ENCODE measurements around the gene CARD14.

The CARD14 gene

DNA sequence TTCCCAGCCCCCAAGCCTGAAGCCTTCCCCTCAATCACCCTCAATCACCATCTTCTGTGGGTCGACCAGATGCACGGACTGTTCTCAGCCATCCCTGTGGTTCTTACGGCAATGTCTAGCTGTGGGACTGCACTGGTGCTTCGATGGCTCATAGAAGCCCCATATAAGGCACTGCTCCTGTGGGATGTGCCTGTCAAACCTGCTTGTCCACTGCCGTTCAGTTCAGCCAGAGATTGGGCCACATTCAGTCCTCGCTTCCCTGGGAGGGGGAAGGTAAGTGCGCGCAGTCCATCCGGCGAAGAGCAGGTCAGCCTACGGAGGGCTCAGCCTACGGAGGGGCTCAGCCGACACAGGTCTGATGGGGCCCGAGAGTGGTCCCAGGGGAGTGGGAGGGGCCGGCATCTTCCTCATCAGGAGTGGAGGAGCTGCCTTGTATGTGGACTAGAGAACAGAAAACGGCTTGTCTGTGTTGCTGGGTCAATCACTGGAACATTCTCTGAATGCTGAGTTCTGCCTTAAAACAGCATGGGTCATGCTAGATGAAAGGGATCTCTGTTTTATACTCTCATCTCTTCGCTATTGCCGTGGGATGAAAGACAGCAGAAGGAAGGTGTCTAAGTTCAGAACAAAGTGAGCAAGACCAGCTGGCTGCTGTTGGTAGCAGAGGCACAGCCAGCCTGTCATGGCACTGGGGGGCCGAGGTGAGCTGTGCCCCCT is at the start of gene CARD14:
CARD14 (plus strand) TSS at position 247 of the 717 bp plus-strand sequence. CDS start 11,409 bp downstream, outside the sequence.
- DNase-seq, result no peak
- intact Hi-C loops (cut with DNase I), result no loop called here

DNA sequence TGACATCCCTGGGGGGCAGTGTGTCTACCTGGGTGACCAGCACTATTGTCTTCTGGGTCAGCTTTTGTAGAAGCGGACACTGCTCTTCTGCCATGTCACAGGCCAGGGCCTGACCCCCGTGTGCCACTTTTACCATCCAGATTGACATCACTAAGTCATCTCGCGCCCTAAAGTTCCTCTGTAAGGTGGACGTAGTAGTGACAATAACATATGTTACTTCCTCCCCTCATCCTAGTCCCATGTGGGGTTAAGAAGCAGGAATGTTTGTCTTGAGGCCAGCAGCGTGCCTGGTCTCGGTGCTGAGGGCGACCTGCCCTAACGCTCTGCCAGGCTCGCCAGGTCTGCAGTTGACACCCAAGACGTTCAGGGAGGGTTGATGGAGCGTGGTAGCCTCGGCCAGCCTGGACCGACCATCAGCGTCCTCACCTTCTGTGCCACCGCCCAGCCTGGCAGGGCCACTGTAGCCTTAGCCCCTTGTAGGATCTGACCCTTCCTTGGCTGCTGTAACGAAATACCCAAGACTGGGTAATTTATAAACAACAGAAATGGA is 47.7 kb upstream of the CARD14 start:
- intact Hi-C loops (cut with DNase I), result no loop called here
- DNase-seq, result peak in 1 of 10 donors; percentile 82

DNA sequence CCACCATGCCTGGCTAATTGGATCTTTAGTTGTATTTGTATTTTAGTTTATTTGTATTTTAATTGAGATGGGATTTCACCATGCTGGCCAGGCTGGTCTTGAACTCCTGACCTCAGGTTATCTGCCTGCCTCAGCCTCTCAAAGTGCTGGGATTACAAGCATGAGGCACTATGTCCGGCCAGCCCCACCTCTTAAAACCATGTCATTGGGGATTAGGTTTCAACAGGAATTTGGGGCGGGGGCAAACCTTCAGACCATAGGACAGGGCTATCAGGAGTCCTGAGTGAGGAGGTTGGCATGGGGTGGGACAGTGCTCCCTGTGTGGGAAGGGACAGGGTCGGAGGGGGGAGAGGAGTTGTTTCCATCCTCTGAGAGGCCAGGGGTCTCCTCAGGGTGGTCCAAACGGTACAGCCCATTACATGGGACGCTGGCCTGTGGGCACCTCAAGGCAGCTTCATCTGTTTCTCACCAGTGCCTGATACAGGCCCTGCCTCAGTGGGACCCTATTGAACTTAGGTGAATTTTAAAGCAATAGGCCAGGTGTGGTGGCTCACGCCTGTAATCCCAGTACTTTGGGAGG is 46.8 kb upstream of the CARD14 start:
- DNase-seq, result peak in 1 of 10 donors; percentile 67
- intact Hi-C loops (cut with DNase I), result no loop called here

DNA sequence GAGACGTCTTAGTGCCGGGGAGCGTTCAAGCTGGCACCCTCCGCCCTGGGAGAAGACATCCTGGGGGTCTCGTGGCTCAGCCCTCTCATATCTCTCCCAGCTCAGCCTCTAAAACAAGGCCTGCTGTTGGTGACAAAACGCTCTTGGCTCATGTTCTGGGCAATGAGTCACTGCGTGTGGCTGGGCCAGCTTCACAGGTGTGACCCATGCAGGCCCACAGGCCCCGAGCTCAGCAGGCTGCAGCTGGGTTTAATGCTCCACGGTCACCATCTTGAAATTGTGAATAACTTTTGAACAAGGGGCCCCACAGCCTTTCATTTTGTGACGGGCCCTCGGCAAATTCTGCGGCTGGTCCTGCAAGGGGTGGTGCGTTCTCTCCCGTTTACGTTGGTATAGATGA is 46.0 kb upstream of the CARD14 start:
- intact Hi-C loops (cut with DNase I), result no loop called here
- DNase-seq, result peak in 2 of 10 donors; percentile 49 to 78

DNA sequence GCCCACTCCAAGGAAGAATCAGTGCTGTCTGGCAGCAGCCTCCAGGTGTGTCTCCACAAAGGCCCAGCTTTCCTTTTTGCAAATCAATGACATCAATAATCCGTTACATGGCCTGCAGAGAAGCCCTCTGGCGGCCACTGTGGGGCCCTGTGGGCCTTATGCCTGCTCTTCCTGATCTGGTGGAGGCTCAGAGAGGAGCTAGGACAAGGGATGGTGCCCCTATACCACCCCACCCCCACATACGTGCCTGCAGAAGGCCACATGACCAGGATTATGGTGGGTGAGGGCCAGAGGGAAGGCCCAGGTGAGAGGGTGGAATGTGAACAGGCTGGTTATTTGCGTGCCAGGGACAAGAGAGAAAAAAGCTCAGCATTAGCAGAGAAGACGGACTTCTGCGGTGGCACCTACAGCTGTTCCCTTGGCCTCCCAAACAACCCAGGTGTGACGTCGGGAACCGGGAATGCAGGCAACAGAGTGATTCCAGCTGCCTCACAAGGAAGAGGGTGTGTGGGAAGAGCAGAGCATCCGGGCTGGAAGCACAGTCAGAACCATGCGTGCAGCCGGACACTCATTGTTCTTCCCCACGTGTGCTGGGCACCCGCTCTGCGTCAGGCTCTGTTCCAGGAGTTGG is 45.4 kb upstream of the CARD14 start:
- peak in 2 of 10 donors; percentile 36 to 69 for DNase-seq
- intact Hi-C loops (cut with DNase I), result no loop called here

DNA sequence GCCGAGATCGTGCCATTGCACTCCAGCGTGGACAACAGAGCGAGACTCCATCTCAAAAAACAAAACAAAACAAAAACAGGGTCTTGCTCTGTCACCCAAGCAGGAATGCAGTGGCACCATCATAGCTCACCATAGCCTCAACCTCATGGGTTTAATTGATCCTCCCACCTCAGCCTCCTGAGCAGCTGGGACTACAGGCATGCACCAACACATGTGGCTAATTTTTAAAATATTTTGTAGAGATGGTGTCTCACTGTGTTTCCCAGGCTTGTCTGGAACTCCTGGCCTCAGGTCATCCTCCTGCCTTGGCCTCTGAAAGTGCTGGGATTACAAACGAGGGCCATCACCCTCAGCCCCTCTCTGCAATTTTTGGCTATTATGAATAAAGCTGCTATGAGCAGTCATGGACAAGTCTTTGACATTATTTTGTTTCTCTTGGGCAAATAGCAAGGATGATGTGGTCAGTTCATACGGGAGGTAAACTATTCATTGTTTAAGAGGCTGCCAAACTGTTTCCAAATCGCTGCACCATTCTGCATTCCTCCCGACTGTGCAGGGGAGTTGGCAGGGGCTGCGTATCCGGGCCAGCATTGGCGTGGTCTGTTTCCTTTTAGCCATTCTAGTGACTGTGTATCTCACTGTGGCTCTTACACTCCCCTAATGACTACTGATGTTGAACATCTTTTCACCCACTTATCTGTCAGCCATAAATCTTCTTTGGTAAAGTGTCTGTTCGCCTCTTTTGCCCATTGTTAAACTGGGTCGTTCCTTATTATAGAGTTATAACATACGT is 44.0 kb upstream of the CARD14 start:
- peak in 1 of 10 donors; percentile 6 for DNase-seq
- intact Hi-C loops (cut with DNase I), result no loop called here

DNA sequence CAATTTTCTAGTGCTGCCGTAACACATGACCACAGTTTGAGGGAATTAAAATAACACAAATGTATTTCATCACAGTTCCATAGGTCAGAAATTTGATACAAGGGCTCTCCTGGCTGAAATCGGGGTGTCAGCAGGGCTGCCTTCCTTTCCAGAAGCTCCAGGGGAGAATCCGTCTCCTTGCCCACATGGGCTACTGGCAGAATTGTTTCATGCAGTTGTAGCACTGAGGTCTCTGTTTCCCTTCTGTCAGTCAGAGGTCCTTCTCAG is 43.4 kb upstream of the CARD14 start:
- intact Hi-C loops (cut with DNase I), result no loop called here

DNA sequence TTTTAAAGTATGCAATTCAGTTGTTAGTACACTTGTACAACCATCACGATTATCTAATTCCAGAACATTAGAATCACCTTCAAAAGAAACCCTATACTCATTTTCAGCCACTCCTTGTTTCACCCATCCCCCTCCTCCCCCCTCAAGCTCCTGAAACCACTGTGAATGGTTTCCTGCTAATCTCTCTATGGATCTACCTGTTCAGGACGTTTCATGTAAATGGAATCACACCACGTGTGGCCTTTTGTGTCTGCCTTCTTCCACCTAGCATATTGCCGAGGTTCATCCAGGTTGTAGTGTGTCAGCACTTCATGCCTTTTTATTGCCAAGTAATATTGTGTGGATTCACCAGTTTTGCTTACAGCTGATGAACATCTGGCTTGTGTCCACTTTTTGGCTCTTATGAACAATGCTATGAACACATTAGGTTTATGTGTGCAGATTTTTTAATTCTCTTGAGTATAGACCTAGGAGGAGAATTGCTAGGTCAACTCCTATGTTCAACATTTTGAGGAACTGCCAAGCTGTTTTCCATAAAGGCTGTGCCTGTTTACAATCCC is 40.7 kb upstream of the CARD14 start:
- intact Hi-C loops (cut with DNase I), result no loop called here
- no peak for DNase-seq

More for the DNA sequence above, 43.4 kb upstream of the CARD14 start:
- DNase-seq, result no peak

DNA sequence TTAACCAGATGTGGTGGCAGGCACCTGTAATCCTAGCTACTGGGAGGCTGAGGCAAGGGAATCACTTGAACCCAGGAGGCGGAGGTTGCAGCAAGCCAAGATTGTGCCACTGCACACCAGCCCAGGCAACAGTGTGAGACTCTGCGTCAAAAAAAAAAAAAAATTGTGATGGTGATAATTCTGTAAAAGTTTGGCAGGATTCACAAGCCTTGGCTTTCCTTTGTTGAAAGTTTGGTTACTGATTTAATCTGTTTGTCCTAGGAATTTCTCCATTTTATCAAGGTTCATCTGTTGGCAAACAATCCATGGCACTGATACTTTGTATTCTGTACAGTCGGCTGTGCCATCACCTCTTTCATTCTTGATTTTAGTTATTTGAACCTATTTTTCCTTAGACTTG is 38.8 kb upstream of the CARD14 start:
- intact Hi-C loops (cut with DNase I), result no loop called here
- no peak for DNase-seq

DNA sequence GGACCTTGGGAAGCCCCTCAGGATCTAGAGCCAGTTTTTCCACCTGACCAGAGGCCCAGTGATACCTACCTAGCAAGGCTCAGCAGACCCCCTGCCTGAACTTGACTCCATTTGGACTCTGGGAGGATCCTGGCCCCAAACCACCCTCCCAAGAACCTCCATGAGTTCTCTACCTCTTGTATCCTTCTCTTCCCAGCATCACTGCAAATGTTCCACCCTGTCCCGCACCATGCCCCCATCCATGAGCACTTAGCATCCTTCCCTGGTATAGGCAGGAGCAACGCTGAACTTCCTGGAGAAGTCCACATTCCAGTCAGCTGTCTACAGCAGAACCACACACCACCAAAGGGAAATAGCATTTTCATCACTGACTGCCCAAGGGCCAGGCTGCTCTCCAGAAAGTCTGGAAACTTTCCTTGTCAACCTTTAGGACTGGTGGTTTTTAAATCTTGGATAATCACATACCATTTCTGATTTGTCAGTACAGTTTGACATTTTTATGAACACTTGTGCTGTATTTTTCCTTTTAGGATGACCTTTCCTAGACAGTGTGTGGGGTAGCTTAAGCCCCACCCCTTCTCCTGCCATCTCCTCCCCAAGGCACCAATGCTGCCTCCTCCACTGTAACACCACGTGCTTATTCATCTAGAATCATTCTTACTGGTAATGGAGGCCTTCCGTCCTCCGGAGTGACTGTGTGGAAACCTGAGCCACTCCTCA is 36.8 kb upstream of the CARD14 start:
- no peak for DNase-seq
- intact Hi-C loops (cut with DNase I), result no loop called here

DNA sequence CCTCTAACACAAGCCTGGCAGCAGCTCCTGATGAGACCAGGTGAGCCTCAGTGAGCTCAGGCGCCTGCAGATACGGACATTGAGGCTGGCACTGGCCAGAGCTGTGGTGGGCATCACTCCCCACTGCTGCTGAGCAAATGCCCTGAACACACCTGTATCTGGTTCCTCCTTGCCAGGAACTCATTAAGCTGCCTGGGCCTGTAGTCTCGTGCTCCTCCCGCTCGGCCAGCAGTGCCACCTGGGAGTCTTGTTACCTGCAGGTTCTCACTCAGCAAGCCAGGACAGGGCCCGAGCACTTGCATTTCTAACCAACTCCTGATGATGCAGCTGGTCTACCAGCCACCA is 36.2 kb upstream of the CARD14 start:
- intact Hi-C loops (cut with DNase I), result no loop called here

DNA sequence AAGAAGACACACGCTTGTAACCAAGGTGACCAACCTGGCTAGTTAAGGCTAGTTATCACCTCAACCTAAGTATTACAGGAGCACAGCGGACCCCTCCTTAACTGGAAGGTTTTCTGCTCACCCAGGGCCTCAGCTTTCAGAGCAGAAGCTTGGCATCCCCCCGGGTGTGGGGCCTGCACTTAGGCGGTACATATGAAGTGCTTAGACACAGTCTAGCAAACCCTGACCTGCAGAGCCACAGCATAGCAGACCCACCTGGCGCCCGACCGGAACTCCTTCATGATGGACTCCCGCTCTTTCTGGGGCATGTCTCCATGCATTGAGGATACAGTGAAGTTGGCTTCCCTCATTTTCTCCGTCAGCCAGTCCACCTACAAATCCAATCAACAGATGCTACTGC is 32.7 kb upstream of the CARD14 start:
- intact Hi-C loops (cut with DNase I), result no loop called here

More for the DNA sequence above, 36.2 kb upstream of the CARD14 start:
- peak in 1 of 10 donors; percentile 32 for DNase-seq

DNA sequence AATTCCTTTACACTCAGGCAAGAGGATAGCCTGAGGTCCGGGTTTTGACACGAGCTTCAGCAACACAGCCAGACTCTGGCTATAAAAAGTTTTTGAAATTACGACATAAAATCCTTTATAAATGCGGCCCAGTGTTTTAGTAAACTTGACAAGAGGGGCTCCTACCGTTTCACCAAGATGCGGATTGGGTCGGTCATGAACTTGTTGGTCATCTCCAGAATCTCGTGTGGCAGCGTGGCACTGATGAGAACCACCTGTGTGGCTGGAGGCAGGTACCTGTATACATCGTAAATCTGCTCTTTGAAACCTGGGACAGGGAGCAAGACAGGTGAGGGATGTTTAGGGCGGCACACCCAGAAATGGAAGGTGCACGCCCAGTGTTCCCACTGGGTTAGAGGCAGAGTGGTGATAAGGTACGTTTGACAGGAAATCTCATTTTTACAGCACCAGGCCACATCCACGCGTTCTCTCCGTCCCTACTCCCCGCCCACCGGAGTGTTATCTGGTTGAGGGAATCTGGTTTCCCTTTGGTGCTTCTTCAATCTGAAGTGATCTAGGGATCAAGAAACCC is 30.9 kb upstream of the CARD14 start:
- DNase-seq, result no peak
- intact Hi-C loops (cut with DNase I), result no loop called here

More for the DNA sequence above, 32.7 kb upstream of the CARD14 start:
- DNase-seq, result no peak

DNA sequence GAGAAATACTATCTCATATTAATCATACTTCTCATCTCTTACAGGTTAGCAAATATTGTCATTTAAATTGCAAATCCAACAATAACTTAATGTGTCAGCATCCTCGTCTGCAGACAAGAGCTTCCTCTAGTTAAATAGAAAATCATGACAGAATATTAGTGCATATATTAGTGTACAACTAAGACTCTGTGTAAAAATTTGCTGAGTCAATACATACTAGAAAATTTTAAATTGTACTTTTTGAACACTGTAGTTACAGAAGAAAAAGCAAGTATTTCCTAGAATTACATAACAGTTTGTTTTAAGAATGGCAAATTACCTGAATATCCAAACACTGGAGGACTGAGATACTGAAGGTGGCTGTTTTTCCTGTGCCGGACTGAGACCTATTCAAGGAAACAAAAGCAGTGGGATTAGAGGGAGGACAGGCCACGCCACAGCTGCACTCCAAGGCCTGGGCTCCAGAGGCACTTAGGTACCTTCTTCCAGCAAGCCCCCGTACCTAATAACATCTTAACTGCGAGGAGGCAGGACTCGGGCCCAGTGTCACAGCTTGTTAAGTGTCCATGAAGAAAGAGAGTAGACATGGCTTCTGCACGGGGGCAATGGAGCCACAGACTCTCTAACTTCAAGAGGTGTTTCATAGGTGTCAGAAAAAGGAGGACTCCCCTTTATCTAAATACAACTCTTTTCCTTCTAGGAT is 28.2 kb upstream of the CARD14 start:
- no peak for DNase-seq

DNA sequence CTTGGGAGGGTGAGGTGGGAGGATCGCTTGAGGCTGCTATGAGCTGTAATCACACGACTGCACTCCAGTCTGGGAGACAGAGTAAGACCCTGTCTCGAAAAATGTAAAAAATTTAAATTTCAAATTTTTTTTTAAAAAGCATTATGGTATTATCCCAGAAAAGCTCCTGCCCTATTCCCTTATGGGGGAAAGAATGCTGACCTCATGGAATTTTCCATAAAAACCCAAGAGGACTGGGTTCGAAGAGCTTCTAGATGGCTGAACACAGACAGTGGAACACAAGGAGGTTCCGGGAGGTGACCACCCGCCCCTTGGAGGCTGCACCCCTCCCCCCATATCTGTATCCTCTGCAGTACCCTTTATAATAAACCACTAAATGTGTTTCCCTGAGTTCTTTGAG is 26.9 kb upstream of the CARD14 start:
- no peak for DNase-seq
- intact Hi-C loops (cut with DNase I), result no loop called here

More for the DNA sequence above, 28.2 kb upstream of the CARD14 start:
- intact Hi-C loops (cut with DNase I), result no loop called here

DNA sequence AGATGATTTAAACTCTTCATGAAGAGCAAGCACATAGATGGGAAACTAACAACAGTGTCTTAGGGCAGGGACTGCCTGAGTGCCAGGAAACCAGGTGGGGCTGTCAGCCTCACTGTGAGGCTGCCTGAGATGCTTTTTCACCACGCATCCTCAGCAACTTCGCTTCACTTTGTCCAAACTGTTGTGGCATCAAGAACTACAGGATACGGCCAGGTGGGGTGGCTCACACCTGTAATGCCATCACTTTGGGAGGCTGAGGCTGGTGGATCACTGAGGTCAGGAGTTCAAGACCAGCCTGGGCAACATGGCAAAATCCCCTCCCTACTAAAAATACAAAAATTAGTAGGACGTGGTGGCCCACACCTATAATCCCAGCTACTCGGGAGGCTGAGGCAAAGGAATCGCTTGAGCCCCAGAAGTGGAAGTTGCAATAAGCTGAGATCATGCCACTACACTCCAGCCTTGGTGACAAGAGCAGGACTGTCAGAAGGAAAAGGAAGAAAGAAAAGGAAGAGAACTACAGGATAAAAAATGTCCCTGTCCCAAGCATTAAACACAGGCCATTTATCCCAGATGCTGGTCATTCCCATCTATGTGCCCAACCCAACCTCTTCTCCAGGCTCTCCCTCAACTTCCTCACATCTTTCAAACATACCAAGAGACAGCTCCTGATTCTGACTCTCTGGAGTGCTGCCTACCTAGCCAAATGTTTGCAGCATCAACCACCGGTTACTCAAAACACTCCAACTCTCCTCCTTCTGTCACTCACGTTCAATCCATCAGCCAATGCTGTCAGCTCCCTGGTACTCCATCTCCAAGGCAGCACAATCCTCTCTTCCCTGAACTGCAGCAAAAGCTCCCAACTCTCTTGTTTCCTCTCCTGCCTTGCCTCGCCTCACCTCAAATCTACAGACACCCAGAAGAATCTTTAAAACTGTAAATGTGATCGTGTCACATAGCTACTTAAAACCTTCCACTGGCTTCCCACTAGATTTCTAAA is 24.5 kb upstream of the CARD14 start:
- no peak for DNase-seq
- intact Hi-C loops (cut with DNase I), result loop anchor here (5.0 kb wide), 2 partner anchors 43 to 117 kb away; partner anchors contain the start of genes GAA and RNF213
